Tibial artery (tissue), 4 donors: ENCODE data around the gene UVSSA.

ENCODE experiments used
- DNase-seq, 2 donors: peaks; one replicate each; pipeline ENCODE4 v3.0.0-alpha.2; 2019
- H3K27ac ChIP-seq, 2 donors: fragments of 200-600 bp; sonication (generic) in 1 of 2; 1 replicate in 1 of 2; 2 replicates in 1 of 2; pipeline ENCODE4 v1.5.1; 2018 to 2019; ENCODE audit warnings: mild to moderate bottlenecking in 1 of 2
- H3K27me3 ChIP-seq, 2 donors: fragments of 200-600 bp; sonication (generic) in 1 of 2; one replicate each; pipeline versions ENCODE4 v1.5.1 to v1.6.0; 2016 to 2019
- H3K36me3 ChIP-seq, 3 donors: fragments of 200-600 bp; sonication (generic) in 2 of 3; one replicate each; pipeline ENCODE4 v1.5.1; 2016 to 2019; ENCODE audit warnings: mild to moderate bottlenecking in 2 of 3
- H3K4me1 ChIP-seq, 4 donors: fragments of 200-600 bp; sonication (generic) in 2 of 4; 1 replicate in 3 of 4; 2 replicates in 1 of 4; pipeline ENCODE4 v1.5.1; 2016 to 2019
- H3K4me3 ChIP-seq, 2 donors: fragments of 200-600 bp; sonication (generic) in 1 of 2; 1 replicate in 1 of 2; 2 replicates in 1 of 2; pipeline ENCODE4 v1.5.1; 2018 to 2019; ENCODE audit warnings: mild to moderate bottlenecking in 2 of 2
- H3K9me3 ChIP-seq, 3 donors: fragments of 200-600 bp; sonication (generic) in 1 of 3; one replicate each; pipeline ENCODE4 v1.5.1; 2016 to 2019
- CTCF ChIP-seq, 2 experiments: fragments of 200-600 bp in 1 of 2; fragments of 450-650 bp in 1 of 2; IDR thresholded peaks; one replicate each; pipeline ENCODE4 v1.5.1; 2017 to 2019; ENCODE audit warnings: antibody characterized with exemption in 2 of 2, mild to moderate bottlenecking in 1 of 2, moderate library complexity in 1 of 2
- intact Hi-C: fragments of 100-400 bp; cut with DNase I; formaldehyde crosslinking; loops from one replicate; pipeline ENCODE4 v1.15.0; 2023; ENCODE audit warnings: low total_unique reads

The UVSSA gene

GRCh38 chr4:1309261-1310010 lies 37.6 kb upstream of the UVSSA start:
- Histone ChIP-seq H3K4me3 (peak overlapping the region; percentile 47 to 55), H3K9me3 (no peaks in the 10 kb centered on the region), H3K27ac (peak overlapping the region; percentile 73 to 81), H3K36me3 (peaks cover 16 to 36% (median 22%) of the 10 kb centered on the region in 3 donors), H3K27me3 (no peaks in the 10 kb centered on the region), H3K4me1 (peaks cover 0 to 34% (median 26%) of the 10 kb centered on the region in 4 donors)
- intact Hi-C loops: no loop called here
- TF ChIP-seq CTCF (IDR thresholded peaks at IDR 0.05): no peak
- peak; percentile 93 to 96 for DNase-seq

GRCh38 chr4:1310031-1310795 lies 36.8 kb upstream of the UVSSA start:
- Histone ChIP-seq H3K4me1 (peaks cover 0 to 34% (median 26%) of the 10 kb centered on the region in 4 donors), H3K27me3 (no peaks in the 10 kb centered on the region), H3K4me3 (peak overlapping the region; percentile 47 to 55), H3K27ac (peak overlapping the region; percentile 73 to 81), H3K9me3 (no peaks in the 10 kb centered on the region), H3K36me3 (peaks cover 23 to 41% (median 30%) of the 10 kb centered on the region in 3 donors)
- no peak for DNase-seq
- intact Hi-C loops: no loop called here
- TF ChIP-seq CTCF (IDR thresholded peaks at IDR 0.05): no peak

- intact Hi-C loops: no loop called here
- DNase-seq: no peak
- TF ChIP-seq CTCF (IDR thresholded peaks at IDR 0.05): no peak
- H3K4me1 ChIP-seq: peaks cover 0 to 34% (median 26%) of the 10 kb centered on the region in 4 donors
- peaks cover 28 to 43% (median 37%) of the 10 kb centered on the region in 3 donors for H3K36me3 ChIP-seq
- no peaks in the 10 kb centered on the region for H3K9me3 ChIP-seq
- no peak overlapping the region for H3K4me3 ChIP-seq
- H3K27me3 ChIP-seq: no peaks in the 10 kb centered on the region
- H3K27ac ChIP-seq: peak overlapping the region; percentile 73 to 81
Measured at GRCh38 chr4:1310796-1311631, 36.0 kb upstream of the UVSSA start.

- Histone ChIP-seq H3K9me3 (no peaks in the 10 kb centered on the region), H3K36me3 (peaks cover 44 to 63% (median 56%) of the 10 kb centered on the region in 3 donors), H3K27me3 (no peaks in the 10 kb centered on the region), H3K4me3 (no peak overlapping the region), H3K4me1 (peaks cover 0 to 34% (median 26%) of the 10 kb centered on the region in 4 donors), H3K27ac (no peak overlapping the region)
- no peak for DNase-seq
- intact Hi-C loops: no loop called here
- no peak for TF ChIP-seq CTCF (IDR thresholded peaks at IDR 0.05)
Measured at GRCh38 chr4:1312821-1313640, 34.0 kb upstream of the UVSSA start.

- TF ChIP-seq CTCF (IDR thresholded peaks at IDR 0.05): no peak
- intact Hi-C loops: no loop called here
- Histone ChIP-seq H3K27ac (no peak overlapping the region), H3K4me3 (no peak overlapping the region), H3K4me1 (peaks cover 0 to 12% (median 10%) of the 10 kb centered on the region in 4 donors), H3K27me3 (no peaks in the 10 kb centered on the region), H3K36me3 (peaks cover 55 to 78% (median 71%) of the 10 kb centered on the region in 3 donors), H3K9me3 (no peaks in the 10 kb centered on the region)
- no peak for DNase-seq
Measured at GRCh38 chr4:1315306-1315705, 31.7 kb upstream of the UVSSA start.
